ENCODE data around the gene SLC24A4. TPM values are rescaled to one million over a fixed set of nuclear protein-coding genes. Genes with fewer than 3 reads are reported as not detected.

SLC24A4 gene
- total RNA-seq, 2 experiments from 2014 or later, result not detected

DNA sequence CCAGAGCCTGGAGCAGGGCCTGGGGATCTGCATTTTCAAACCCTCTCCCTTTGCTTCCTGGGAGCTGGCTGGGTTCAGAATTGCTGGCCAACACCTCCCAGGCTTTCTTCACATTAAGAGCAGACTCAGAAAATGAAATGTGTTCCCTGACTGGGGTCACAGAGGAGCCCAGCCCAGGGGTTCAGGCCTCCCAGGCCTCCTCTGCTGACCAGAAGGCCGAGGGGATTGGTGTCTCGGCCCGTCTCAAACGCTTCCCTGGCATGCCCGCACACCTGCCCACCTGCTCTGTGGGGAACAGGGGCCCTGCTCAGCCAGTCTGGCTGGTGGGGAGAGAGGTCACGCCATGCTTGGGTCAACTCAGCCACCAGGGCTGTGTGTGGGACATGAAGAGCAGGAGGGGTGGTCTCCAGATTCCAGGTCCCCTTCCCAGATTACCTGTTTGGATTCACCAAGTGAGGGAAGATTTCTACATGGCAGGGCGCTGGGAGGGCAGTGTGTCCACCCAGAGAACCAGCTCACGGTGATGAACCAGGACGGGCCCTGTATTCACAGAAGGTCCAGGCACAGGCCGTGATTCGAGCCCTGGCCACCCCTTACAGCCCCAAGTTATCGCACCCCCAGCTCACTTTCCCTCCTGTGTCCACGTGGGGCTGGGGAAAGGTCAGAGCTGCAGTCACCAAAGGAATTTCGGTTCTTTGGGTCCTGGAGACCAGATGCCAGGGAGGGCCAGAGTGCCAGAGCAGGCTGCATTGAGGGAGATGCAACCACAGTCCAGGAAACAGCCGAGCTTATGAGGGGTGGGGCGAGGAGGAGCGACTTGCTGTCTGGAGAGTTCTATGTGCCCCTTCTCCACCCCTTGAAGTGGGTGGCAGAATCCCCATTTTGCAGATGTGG is 135.4 kb downstream of the SLC24A4 start:
- H3K27ac Mint-ChIP-seq, result no peak overlapping the region
- H3K9me3 Mint-ChIP-seq, result no peaks in the 10 kb centered on the region
- H3K36me3 Mint-ChIP-seq, result peaks cover 1% of the 10 kb centered on the region
- H3K4me1 Mint-ChIP-seq, result peaks cover 11% of the 10 kb centered on the region
- peaks cover 3% of the 10 kb centered on the region for H3K27me3 Mint-ChIP-seq
- DNase-seq, result no peak
- ATAC-seq (ENCODE audit: low read depth), result no peak
- H3K4me3 Mint-ChIP-seq, result no peak overlapping the region
- POLR2A ChIA-PET, result no interaction called here

- no peak overlapping the region for H3K4me3 Mint-ChIP-seq
- no peak overlapping the region for H3K27ac Mint-ChIP-seq
- H3K36me3 Mint-ChIP-seq, result peaks cover 1% of the 10 kb centered on the region
- H3K27me3 Mint-ChIP-seq, result peaks cover 3% of the 10 kb centered on the region
- ATAC-seq (ENCODE audit: low read depth), result peak; percentile 24
- no peaks in the 10 kb centered on the region for H3K9me3 Mint-ChIP-seq
- peaks cover 13% of the 10 kb centered on the region for H3K4me1 Mint-ChIP-seq
- DNase-seq, result no peak
- POLR2A ChIA-PET, result no interaction called here
Measured at GRCh38 chr14:92459030-92459949, 136.3 kb downstream of the SLC24A4 start.

- Mint-ChIP-seq H3K27me3 (peaks cover 3% of the 10 kb centered on the region), H3K36me3 (peaks cover 1% of the 10 kb centered on the region), H3K4me3 (no peak overlapping the region), H3K4me1 (peaks cover 13% of the 10 kb centered on the region), H3K27ac (no peak overlapping the region), H3K9me3 (no peaks in the 10 kb centered on the region)
- ATAC-seq (ENCODE audit: low read depth) (no peak), DNase-seq (no peak)
- POLR2A ChIA-PET, result no interaction called here
Measured at GRCh38 chr14:92459950-92460421, 137.0 kb downstream of the SLC24A4 start.

GRCh38 chr14:92460541-92460915 is 137.6 kb downstream of the SLC24A4 start:
- POLR2A ChIA-PET, result no interaction called here
- no peak for DNase-seq
- ATAC-seq (ENCODE audit: low read depth), result no peak
- H3K9me3 Mint-ChIP-seq, result no peaks in the 10 kb centered on the region
- H3K27me3 Mint-ChIP-seq, result peaks cover 3% of the 10 kb centered on the region
- no peak overlapping the region for H3K4me3 Mint-ChIP-seq
- peaks cover 13% of the 10 kb centered on the region for H3K4me1 Mint-ChIP-seq
- no peak overlapping the region for H3K27ac Mint-ChIP-seq
- peaks cover 1% of the 10 kb centered on the region for H3K36me3 Mint-ChIP-seq

DNA sequence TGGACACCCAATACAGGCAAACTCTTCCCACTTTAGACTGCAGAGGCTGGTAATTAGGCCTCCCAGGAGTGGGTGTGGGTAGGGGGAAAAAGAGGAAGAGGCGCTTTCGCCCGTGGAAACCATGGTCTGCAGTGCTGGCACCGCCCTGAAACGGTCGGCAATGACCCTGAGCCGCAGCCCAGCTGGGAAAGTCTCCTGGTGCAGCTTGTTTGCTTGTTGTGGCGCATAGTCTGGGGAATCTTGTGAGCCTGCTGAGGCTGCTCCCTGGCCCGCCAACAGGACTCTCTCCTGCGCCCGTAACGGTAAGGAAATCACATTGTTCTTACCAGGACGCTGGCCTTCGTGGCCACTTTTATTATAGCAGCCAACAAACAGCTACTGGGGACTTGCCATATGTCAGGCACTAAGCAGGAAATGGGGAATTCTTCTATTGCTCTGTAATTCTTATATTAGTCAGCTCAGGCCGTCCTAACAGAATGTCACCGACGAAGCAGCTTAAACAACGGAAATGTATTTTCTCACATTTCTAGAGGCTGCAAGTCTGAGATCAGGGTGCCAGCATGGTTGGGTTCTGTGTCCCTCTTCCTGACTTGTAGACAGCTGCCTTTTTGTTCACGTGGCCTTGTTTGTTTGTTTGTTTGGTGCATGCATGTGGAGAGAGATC is 138.1 kb downstream of the SLC24A4 start:
- ATAC-seq (ENCODE audit: low read depth), result no peak

DNA sequence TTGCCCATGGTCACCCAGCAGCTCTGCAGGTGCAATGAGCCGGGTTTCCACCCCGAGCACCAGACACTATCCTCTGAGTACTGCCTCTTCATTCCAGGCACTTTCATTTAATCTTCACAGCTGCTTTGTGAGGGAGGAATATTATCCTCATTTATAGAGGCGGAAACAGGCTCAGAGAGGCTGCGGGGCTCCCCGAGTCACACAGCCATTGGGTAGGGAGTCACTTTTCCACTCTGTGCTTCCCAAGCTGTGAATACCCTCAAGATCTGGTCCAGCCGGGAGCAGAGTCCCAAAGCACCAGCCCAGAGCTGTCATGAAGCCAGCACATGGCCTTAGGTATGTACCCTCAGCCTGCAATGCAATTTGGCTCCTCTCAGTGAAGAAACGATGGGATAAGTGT is 138.9 kb downstream of the SLC24A4 start:
- H3K36me3 Mint-ChIP-seq, result peaks cover 1% of the 10 kb centered on the region
- H3K27ac Mint-ChIP-seq, result no peak overlapping the region
- peaks cover 3% of the 10 kb centered on the region for H3K27me3 Mint-ChIP-seq
- no peak for ATAC-seq (ENCODE audit: low read depth)
- H3K9me3 Mint-ChIP-seq, result peaks cover 5% of the 10 kb centered on the region
- POLR2A ChIA-PET, result interaction anchor here (0.5 kb wide), 1 partner anchor 388 kb away, joined by 4 read pairs; no protein-coding TSS in a partner anchor
- H3K4me3 Mint-ChIP-seq, result no peak overlapping the region
- no peak for DNase-seq
- peaks cover 13% of the 10 kb centered on the region for H3K4me1 Mint-ChIP-seq

More for the DNA sequence above, 138.1 kb downstream of the SLC24A4 start:
- H3K27ac Mint-ChIP-seq, result no peak overlapping the region
- DNase-seq, result no peak
- H3K36me3 Mint-ChIP-seq, result peaks cover 1% of the 10 kb centered on the region
- H3K4me3 Mint-ChIP-seq, result no peak overlapping the region
- POLR2A ChIA-PET, result interaction anchor here (0.5 kb wide), 1 partner anchor 387 kb away, joined by 4 read pairs; no protein-coding TSS in a partner anchor
- H3K27me3 Mint-ChIP-seq, result peaks cover 3% of the 10 kb centered on the region
- no peaks in the 10 kb centered on the region for H3K9me3 Mint-ChIP-seq
- peaks cover 13% of the 10 kb centered on the region for H3K4me1 Mint-ChIP-seq

DNA sequence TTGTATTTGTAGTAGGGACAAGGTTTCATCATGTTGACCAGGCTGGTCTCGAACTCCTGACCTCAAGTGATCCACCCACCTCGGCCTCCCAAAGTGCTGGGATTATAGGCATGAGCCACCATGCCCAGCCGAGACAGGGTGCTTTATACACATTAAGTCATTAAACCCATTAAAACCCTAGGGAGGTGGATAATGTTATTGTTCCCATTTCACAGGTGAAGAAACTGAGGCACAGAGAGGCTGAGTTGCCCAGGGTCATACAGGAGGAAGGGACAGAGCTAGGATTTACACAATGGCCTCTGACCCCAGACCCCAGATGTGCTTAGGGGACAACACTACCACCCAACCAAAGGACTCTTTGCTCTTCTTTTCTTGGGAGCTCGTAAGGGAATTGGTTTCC is 139.6 kb downstream of the SLC24A4 start:
- no peak for DNase-seq
- H3K4me1 Mint-ChIP-seq, result peaks cover 13% of the 10 kb centered on the region
- no peak for ATAC-seq (ENCODE audit: low read depth)
- H3K36me3 Mint-ChIP-seq, result peaks cover 4% of the 10 kb centered on the region
- H3K27me3 Mint-ChIP-seq, result peaks cover 3% of the 10 kb centered on the region
- H3K4me3 Mint-ChIP-seq, result no peak overlapping the region
- POLR2A ChIA-PET, result no interaction called here
- no peak overlapping the region for H3K27ac Mint-ChIP-seq
- peaks cover 11% of the 10 kb centered on the region for H3K9me3 Mint-ChIP-seq

GRCh38 chr14:92463141-92463540 is 140.2 kb downstream of the SLC24A4 start:
- ATAC-seq (ENCODE audit: low read depth) (peak; percentile 69), DNase-seq (no peak)
- Mint-ChIP-seq H3K27ac (peak overlapping the region; percentile 55), H3K27me3 (peaks cover 3% of the 10 kb centered on the region), H3K4me1 (peaks cover 13% of the 10 kb centered on the region), H3K9me3 (peaks cover 11% of the 10 kb centered on the region), H3K4me3 (peak overlapping the region; percentile 12), H3K36me3 (peaks cover 4% of the 10 kb centered on the region)
- POLR2A ChIA-PET, result no interaction called here

DNA sequence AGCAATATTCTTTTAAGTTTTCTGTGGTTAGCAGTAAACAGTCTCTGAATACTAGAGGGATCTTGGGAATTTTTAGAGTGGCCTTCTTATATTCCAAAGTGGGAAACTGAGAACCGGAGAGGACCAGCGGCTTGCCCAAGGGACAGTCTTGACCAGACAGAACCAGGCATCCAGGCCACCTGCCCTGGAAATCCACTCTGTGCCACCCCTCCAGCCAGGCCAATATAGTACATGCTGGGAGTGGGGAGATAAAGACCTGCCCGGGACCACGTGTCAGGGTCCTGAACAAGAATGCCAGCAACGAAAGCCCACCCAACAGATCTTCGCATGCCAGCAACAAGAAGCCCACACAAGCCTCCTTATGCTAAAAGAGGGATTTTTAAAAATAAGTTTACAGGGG is 141.2 kb downstream of the SLC24A4 start:
- peaks cover 3% of the 10 kb centered on the region for H3K27me3 Mint-ChIP-seq
- ATAC-seq (ENCODE audit: low read depth), result no peak
- peaks cover 14% of the 10 kb centered on the region for H3K9me3 Mint-ChIP-seq

DNA sequence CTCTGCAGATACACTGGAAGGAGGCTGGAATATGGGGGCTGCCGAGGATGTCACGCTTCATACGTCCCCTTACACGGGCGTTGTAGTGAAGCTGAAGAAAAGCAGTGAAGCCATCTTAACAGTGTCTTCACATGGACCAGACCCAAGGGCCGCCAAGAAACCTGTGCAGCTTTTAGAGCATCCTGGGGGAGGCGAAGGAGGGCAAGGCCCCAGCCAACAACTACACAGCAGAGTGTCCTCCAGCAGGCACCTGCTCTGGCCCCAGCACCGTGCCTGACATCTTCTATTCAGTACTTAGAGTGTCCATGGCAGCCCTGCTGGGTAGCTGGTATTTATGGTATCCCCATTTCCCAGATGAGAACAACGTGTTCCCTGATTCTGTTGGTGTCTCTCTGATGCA is 141.8 kb downstream of the SLC24A4 start:
- peaks cover 3% of the 10 kb centered on the region for H3K27me3 Mint-ChIP-seq
- no peak overlapping the region for H3K27ac Mint-ChIP-seq
- H3K9me3 Mint-ChIP-seq, result peaks cover 14% of the 10 kb centered on the region
- H3K4me1 Mint-ChIP-seq, result peaks cover 11% of the 10 kb centered on the region
- no peak overlapping the region for H3K4me3 Mint-ChIP-seq
- POLR2A ChIA-PET, result no interaction called here
- ATAC-seq (ENCODE audit: low read depth) (no peak), DNase-seq (no peak)
- peaks cover 4% of the 10 kb centered on the region for H3K36me3 Mint-ChIP-seq

More for the DNA sequence above, 141.2 kb downstream of the SLC24A4 start:
- peaks cover 4% of the 10 kb centered on the region for H3K36me3 Mint-ChIP-seq
- POLR2A ChIA-PET, result no interaction called here
- no peak overlapping the region for H3K27ac Mint-ChIP-seq
- H3K4me1 Mint-ChIP-seq, result peaks cover 13% of the 10 kb centered on the region
- DNase-seq, result no peak
- H3K4me3 Mint-ChIP-seq, result no peak overlapping the region

DNA sequence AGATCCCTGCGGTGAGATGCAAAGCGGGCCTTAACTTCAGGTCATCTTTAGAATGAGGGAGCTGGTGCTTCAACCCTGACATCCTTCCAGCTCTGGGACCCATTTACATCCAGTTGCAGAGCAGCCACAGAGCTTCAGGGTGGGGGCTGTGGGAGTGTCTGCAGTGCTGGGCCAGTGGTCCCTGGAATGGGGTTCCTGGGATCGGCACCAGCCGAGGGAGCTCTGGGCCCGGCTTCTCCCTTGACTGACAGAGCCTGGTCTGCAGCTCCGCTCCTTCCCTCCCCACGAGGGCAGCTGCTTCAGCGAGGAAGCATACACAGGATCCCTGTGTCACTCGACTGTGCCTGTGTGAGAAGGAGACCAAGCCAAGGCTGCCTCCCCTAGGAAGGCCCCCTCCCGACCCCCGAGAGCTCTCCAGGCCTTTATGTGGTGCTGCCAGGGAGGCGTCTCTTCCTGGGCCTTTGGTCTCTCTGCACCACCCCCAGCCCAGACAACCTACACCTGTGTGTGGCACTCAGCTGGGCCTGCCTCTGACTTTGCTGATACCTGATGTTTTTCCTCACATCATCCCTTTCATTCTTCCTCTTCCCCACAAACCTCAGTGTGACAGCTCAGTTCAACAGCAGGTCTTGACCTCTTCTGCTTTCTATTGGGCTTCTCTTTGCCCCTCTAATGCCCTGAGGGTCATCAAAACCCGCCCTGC is 142.5 kb downstream of the SLC24A4 start:
- Mint-ChIP-seq H3K27me3 (peaks cover 3% of the 10 kb centered on the region), H3K27ac (no peak overlapping the region), H3K9me3 (peaks cover 14% of the 10 kb centered on the region), H3K36me3 (peaks cover 4% of the 10 kb centered on the region), H3K4me3 (no peak overlapping the region), H3K4me1 (peaks cover 11% of the 10 kb centered on the region)
- ATAC-seq (ENCODE audit: low read depth), result no peak
- DNase-seq, result no peak
- POLR2A ChIA-PET, result no interaction called here

DNA sequence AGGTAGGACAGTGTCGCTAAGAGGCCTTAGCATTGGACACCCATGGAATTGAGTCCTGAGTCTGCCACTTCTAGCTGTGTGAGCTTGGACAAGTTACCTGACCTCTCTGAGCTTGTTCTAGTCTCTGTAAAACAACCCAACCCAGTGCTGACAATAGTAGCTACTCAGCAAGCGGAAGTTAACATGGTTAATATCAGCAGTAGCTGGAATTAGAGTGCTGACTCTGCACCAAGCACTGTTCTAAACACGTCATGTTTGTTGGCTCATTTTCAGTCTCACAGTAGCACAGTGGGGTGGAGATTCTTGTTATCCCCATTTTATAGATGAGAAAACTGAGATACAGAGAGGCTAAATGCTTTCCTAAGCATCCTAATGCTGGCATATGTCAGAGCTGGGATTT is 143.1 kb downstream of the SLC24A4 start:
- peaks cover 3% of the 10 kb centered on the region for H3K27me3 Mint-ChIP-seq
- peaks cover 14% of the 10 kb centered on the region for H3K9me3 Mint-ChIP-seq
- H3K27ac Mint-ChIP-seq, result no peak overlapping the region
- H3K36me3 Mint-ChIP-seq, result peaks cover 4% of the 10 kb centered on the region
- ATAC-seq (ENCODE audit: low read depth) (no peak), DNase-seq (no peak)
- peaks cover 11% of the 10 kb centered on the region for H3K4me1 Mint-ChIP-seq
- no peak overlapping the region for H3K4me3 Mint-ChIP-seq
- POLR2A ChIA-PET, result no interaction called here
